NCI-H2171 (cell line): ENCODE results near the gene DGCR2.
"Not testable (repeated sequence)": the region's sequence is repeated elsewhere in the genome, so short reads cannot be mapped to it uniquely, and the experiment has no call there.

Source experiments
- DNase-seq: peaks from one replicate; lab custom pipeline; 2025; lab: John Stamatoyannopoulos, UW

The DGCR2 gene

GRCh38 chr22:19060356-19061009 is 61.7 kb downstream of the DGCR2 start:
- no peak for DNase-seq

- no peak for DNase-seq
Observed at GRCh38 chr22:19059481-19060278, 62.5 kb downstream of the DGCR2 start.

- DNase-seq: no peak
Observed at GRCh38 chr22:19058713-19059451, 63.3 kb downstream of the DGCR2 start.

- no peak for DNase-seq
Observed at GRCh38 chr22:19057999-19058491, 64.2 kb downstream of the DGCR2 start.

GRCh38 chr22:19057539-19057938 is 64.7 kb downstream of the DGCR2 start:
- no peak for DNase-seq

- DNase-seq: no peak
Observed at GRCh38 chr22:19056951-19057401, 65.2 kb downstream of the DGCR2 start.

GRCh38 chr22:19055801-19056200 is 66.4 kb downstream of the DGCR2 start:
- no peak for DNase-seq

GRCh38 chr22:19052941-19053541 is 69.2 kb downstream of the DGCR2 start:
- no peak for DNase-seq

GRCh38 chr22:19051381-19052072 is 70.7 kb downstream of the DGCR2 start:
- no peak for DNase-seq

- DNase-seq: not testable (repeated sequence)
Observed at GRCh38 chr22:19050847-19051246, 71.4 kb downstream of the DGCR2 start.

- DNase-seq: no peak
Observed at GRCh38 chr22:19050117-19050516, 72.1 kb downstream of the DGCR2 start.

- DNase-seq: no peak
Observed at GRCh38 chr22:19048531-19048930, 73.7 kb downstream of the DGCR2 start.

GRCh38 chr22:19047993-19048392 is 74.2 kb downstream of the DGCR2 start:
- DNase-seq: no peak

- no peak for DNase-seq
Observed at GRCh38 chr22:19046719-19047609, 75.2 kb downstream of the DGCR2 start.

- DNase-seq: no peak
Observed at GRCh38 chr22:19046287-19046686, 75.9 kb downstream of the DGCR2 start.

- no peak for DNase-seq
Observed at GRCh38 chr22:19045094-19045493, 77.1 kb downstream of the DGCR2 start.

GRCh38 chr22:19044381-19044780 is 77.8 kb downstream of the DGCR2 start:
- no peak for DNase-seq

GRCh38 chr22:19043121-19044085 is 78.8 kb downstream of the DGCR2 start:
- DNase-seq: no peak
